GM23338 (cell line): ENCODE results near the gene IMMP2L. TPM values are rescaled to one million over a fixed set of nuclear protein-coding genes. Genes with fewer than 3 reads are reported as not detected.
A peak's percentile ranks its signal among the peaks of the same experiment; 100 is the strongest.

Experiments
- ATAC-seq: fragments of 200-7000 bp; cut with Tn5 transposase; 3 replicates; pipeline ENCODE4 v1.9.1; 2020
- DNase-seq: peaks from one replicate; pipeline ENCODE4 v3.0.0-alpha.2; 2015; ENCODE audit warnings: low spot score
- H2AFZ ChIP-seq: fragments of 200-600 bp; sonication (generic); 2 replicates; pipeline ENCODE4 v1.8.0; 2016; ENCODE audit warnings: antibody characterized with exemption, mild to moderate bottlenecking, moderate library complexity
- H3F3A ChIP-seq: fragments of 200-600 bp; sonication (generic); replicated peaks from 2 replicates; pipeline ENCODE4 v1.8.0; 2017; ENCODE audit warnings: antibody characterized with exemption, mixed run types, low read depth
- H3K27ac ChIP-seq: fragments of 200-600 bp; sonication (generic); 2 replicates; pipeline ENCODE4 v1.6.1; 2016; ENCODE audit warnings: low read depth
- H3K27me3 ChIP-seq: fragments of 200-600 bp; sonication (generic); 2 replicates; pipeline ENCODE4 v1.8.0; 2016; ENCODE audit warnings: mild to moderate bottlenecking, mixed run types, moderate library complexity; ENCODE audit not compliant: insufficient read depth
- H3K36me3 ChIP-seq: fragments of 200-600 bp; sonication (generic); 2 replicates; pipeline ENCODE4 v1.8.0; 2016; ENCODE audit warnings: mild to moderate bottlenecking; ENCODE audit not compliant: insufficient read depth
- H3K4me1 ChIP-seq: fragments of 200-600 bp; sonication (generic); 2 replicates; pipeline ENCODE4 v1.8.0; 2016; ENCODE audit warnings: mild to moderate bottlenecking, moderate library complexity; ENCODE audit not compliant: insufficient read depth
- H3K4me2 ChIP-seq: fragments of 200-600 bp; sonication (generic); 2 replicates; pipeline ENCODE4 v1.7.1; 2017; ENCODE audit warnings: mixed run types
- H3K4me3 ChIP-seq: fragments of 200-600 bp; sonication (generic); 2 replicates; pipeline ENCODE4 v1.6.1; 2016; ENCODE audit warnings: mixed run types
- H3K79me2 ChIP-seq: fragments of 200-600 bp; sonication (generic); replicated peaks from 2 replicates; pipeline ENCODE4 v1.8.0; 2017; ENCODE audit warnings: mild to moderate bottlenecking; ENCODE audit not compliant: insufficient read depth
- H3K9me2 ChIP-seq: fragments of 200-600 bp; sonication (generic); 2 replicates; pipeline ENCODE4 v1.8.0; 2017; ENCODE audit not compliant: insufficient read depth
- H4K20me1 ChIP-seq: fragments of 200-600 bp; sonication (generic); replicated peaks from 2 replicates; pipeline ENCODE4 v1.8.0; 2017; ENCODE audit warnings: mild to moderate bottlenecking; ENCODE audit not compliant: insufficient read depth
- H3K27ac Mint-ChIP-seq: 2 replicates; pipeline ENCODE4 v1.8.0; 2020; ENCODE audit warnings: inconsistent platforms, mild to moderate bottlenecking, moderate library complexity, mixed read lengths
- H3K27me3 Mint-ChIP-seq: 3 replicates; pipeline ENCODE4 v1.8.0; 2022; ENCODE audit warnings: low read depth, mild to moderate bottlenecking, moderate library complexity, mixed read lengths, inconsistent platforms; ENCODE audit not compliant: insufficient read depth, poor library complexity
- H3K36me3 Mint-ChIP-seq: 3 replicates; pipeline ENCODE4 v1.8.0; 2021; ENCODE audit warnings: low read depth, mild to moderate bottlenecking, inconsistent platforms, moderate library complexity, mixed read lengths
- H3K4me1 Mint-ChIP-seq: 3 replicates; pipeline ENCODE4 v1.8.0; 2020; ENCODE audit warnings: mild to moderate bottlenecking, inconsistent platforms, mixed read lengths
- H3K4me3 Mint-ChIP-seq: 3 replicates; pipeline ENCODE4 v1.8.0; 2021; ENCODE audit warnings: moderate library complexity, mild to moderate bottlenecking, inconsistent platforms, mixed read lengths
- H3K9me3 Mint-ChIP-seq: 3 replicates; pipeline ENCODE4 v1.8.0; 2020; ENCODE audit warnings: moderate library complexity, mild to moderate bottlenecking, inconsistent platforms, mixed read lengths
- CREB1 ChIP-seq: fragments of 250-450 bp; sonication (Bioruptor Pico); IDR thresholded peaks from 2 replicates; pipeline ENCODE4 v1.5.0; 2020; ENCODE audit warnings: low read depth, mild to moderate bottlenecking, moderate library complexity
- EZH2phosphoT487 ChIP-seq: fragments of 200-600 bp; sonication (generic); IDR thresholded peaks from one replicate; pipeline ENCODE4 v1.8.1; 2018; ENCODE audit warnings: antibody characterized with exemption; ENCODE audit not compliant: unreplicated experiment
- JUNB ChIP-seq: IDR thresholded peaks from one replicate; pipeline ENCODE4 v1.6.1; 2016; ENCODE audit warnings: antibody characterized with exemption; ENCODE audit not compliant: unreplicated experiment
- NANOG ChIP-seq: IDR thresholded peaks from 2 replicates; pipeline ENCODE4 v1.6.1; 2016; ENCODE audit warnings: antibody characterized with exemption, borderline replicate concordance
- STAT1 ChIP-seq: IDR thresholded peaks from one replicate; pipeline ENCODE4 v1.6.1; 2016; ENCODE audit warnings: antibody characterized with exemption; ENCODE audit not compliant: unreplicated experiment
- ZNF114 ChIP-seq: fragments of 250-450 bp; sonication (Bioruptor Pico); IDR thresholded peaks from 2 replicates; pipeline ENCODE4 v1.5.0; 2020; ENCODE audit warnings: mild to moderate bottlenecking, moderate library complexity
- ZNF331 ChIP-seq: fragments of 250-450 bp; sonication (Bioruptor Pico); IDR thresholded peaks from 2 replicates; pipeline ENCODE4 v1.5.0; 2020; ENCODE audit warnings: low read depth, mild to moderate bottlenecking, moderate library complexity
- polyA plus RNA-seq: library from polyadenylated mRNA; unstranded; fragments of >200 nt; fragmentation: Nextera tagmentation; extraction: Ambion mirVana; gene quantifications from 2 replicates; pipeline ENCODE4 v1.2.1, GENCODE V29; 2016
- total RNA-seq: library from RNA; depleted of rRNA; stranded (reverse); fragments of >200 nt; shearing (Covaris generic); gene quantifications from 2 replicates; pipeline ENCODE4 v1.2.3, GENCODE V29; 2014
- TF ChIP-seq, protein P1 (sequence below): IDR thresholded peaks from 2 replicates; pipeline ENCODE4 v1.6.1; 2016; ENCODE audit warnings: antibody characterized with exemption
- TF ChIP-seq, protein P2 (sequence below): IDR thresholded peaks from one replicate; pipeline ENCODE4 v1.6.1; 2018; ENCODE audit warnings: antibody characterized with exemption; ENCODE audit not compliant: unreplicated experiment
- TF ChIP-seq, protein P3 (sequence below), 2 experiments: fragments of 200-600 bp in 1 of 2; sonication (generic) in 1 of 2; conservative IDR thresholded peaks; 2 replicates each; pipeline versions ENCODE4 v1.5.1 to v1.6.1; 2016 to 2017; ENCODE audit warnings: antibody characterized with exemption in 2 of 2, low read depth in 2 of 2, mild to moderate bottlenecking in 2 of 2, moderate library complexity in 1 of 2

IMMP2L gene
- total and polyA plus RNA-seq, 2 experiments from 2014 or later = 7.3 to 14.0 TPM

DNA sequence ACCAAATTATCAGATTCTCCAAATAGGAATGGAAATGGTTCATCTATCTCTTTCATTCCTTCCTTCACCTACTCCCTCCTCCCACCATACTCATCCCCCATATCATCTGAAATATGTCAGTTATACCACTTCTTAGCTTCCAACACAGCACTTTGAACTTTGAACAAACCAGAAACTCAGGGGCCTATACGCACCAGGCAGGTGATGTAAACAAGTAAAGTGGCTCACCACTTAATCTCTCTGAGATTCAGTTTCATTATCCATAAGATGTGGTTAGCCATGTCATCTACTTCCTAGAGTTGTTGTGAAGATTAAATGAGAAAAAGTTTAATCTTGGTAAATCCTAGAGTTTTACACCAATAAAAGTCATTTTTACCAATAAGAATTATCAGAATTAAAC is 537.3 kb downstream of the IMMP2L start (continued):
- TF ChIP-seq ZNF114 (CRISPR knock-in tag) (no peak), ZNF331 (CRISPR knock-in tag) (no peak), JUNB (no peak)
- TF ChIP-seq, protein P1, sequence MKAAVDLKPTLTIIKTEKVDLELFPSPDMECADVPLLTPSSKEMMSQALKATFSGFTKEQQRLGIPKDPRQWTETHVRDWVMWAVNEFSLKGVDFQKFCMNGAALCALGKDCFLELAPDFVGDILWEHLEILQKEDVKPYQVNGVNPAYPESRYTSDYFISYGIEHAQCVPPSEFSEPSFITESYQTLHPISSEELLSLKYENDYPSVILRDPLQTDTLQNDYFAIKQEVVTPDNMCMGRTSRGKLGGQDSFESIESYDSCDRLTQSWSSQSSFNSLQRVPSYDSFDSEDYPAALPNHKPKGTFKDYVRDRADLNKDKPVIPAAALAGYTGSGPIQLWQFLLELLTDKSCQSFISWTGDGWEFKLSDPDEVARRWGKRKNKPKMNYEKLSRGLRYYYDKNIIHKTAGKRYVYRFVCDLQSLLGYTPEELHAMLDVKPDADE = no peak
- TF ChIP-seq, protein P2, sequence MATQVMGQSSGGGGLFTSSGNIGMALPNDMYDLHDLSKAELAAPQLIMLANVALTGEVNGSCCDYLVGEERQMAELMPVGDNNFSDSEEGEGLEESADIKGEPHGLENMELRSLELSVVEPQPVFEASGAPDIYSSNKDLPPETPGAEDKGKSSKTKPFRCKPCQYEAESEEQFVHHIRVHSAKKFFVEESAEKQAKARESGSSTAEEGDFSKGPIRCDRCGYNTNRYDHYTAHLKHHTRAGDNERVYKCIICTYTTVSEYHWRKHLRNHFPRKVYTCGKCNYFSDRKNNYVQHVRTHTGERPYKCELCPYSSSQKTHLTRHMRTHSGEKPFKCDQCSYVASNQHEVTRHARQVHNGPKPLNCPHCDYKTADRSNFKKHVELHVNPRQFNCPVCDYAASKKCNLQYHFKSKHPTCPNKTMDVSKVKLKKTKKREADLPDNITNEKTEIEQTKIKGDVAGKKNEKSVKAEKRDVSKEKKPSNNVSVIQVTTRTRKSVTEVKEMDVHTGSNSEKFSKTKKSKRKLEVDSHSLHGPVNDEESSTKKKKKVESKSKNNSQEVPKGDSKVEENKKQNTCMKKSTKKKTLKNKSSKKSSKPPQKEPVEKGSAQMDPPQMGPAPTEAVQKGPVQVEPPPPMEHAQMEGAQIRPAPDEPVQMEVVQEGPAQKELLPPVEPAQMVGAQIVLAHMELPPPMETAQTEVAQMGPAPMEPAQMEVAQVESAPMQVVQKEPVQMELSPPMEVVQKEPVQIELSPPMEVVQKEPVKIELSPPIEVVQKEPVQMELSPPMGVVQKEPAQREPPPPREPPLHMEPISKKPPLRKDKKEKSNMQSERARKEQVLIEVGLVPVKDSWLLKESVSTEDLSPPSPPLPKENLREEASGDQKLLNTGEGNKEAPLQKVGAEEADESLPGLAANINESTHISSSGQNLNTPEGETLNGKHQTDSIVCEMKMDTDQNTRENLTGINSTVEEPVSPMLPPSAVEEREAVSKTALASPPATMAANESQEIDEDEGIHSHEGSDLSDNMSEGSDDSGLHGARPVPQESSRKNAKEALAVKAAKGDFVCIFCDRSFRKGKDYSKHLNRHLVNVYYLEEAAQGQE = no peak

DNA sequence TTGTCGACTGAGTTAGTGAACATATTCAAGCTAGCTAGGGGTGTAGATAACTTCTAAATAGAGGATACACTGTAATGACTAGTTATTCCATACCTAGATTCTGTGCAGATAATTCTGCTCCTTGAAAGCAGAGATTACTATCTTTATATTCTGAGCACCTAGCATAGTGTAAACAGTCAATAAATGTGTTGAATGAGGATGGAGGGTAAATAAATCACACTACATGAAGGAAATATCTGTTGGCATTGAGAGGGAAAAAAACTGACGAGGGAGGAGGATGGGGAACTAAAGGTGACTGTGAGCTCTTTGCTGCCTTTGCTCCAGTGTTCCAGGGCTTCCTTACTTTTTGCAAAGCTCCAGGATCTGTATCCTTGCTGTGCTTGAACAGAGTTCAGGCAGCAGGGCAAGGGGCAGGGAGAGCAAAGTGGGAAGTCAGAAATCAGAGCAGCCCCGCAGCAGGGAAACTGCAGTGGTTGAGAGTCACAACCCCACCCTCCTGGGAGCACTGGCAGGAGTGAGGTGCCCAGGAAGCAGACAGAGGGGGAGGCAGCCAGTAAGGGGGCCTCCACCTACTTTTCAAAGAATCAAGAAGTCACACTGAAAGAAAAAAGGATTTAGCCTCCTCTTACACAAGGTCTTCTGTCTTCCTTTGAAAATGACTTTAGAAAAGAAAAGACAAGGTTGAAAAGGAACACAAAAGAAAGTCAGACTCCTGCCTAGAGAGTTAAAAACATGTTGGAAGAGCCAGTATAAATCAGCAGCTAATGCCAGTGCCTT is 543.1 kb downstream of the IMMP2L start:
- no peak for DNase-seq
- H3K4me1 Mint-ChIP-seq = peaks cover 11% of the 10 kb centered on the region
- H3K27ac ChIP-seq = peak overlapping the region; percentile 67
- TF ChIP-seq CREB1 (no peak), NANOG (no peak), ZNF114 (CRISPR knock-in tag) (no peak), EZH2phosphoT487 (no peak), STAT1 (no peak), ZNF331 (CRISPR knock-in tag) (no peak)
- TF ChIP-seq, protein P3, sequence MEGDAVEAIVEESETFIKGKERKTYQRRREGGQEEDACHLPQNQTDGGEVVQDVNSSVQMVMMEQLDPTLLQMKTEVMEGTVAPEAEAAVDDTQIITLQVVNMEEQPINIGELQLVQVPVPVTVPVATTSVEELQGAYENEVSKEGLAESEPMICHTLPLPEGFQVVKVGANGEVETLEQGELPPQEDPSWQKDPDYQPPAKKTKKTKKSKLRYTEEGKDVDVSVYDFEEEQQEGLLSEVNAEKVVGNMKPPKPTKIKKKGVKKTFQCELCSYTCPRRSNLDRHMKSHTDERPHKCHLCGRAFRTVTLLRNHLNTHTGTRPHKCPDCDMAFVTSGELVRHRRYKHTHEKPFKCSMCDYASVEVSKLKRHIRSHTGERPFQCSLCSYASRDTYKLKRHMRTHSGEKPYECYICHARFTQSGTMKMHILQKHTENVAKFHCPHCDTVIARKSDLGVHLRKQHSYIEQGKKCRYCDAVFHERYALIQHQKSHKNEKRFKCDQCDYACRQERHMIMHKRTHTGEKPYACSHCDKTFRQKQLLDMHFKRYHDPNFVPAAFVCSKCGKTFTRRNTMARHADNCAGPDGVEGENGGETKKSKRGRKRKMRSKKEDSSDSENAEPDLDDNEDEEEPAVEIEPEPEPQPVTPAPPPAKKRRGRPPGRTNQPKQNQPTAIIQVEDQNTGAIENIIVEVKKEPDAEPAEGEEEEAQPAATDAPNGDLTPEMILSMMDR (conservative IDR thresholded peaks at IDR 0.05; ENCODE audit: low read depth in 2 of 2) = no peak
- TF ChIP-seq, protein P2 = no peak

More for the DNA sequence above, 543.1 kb downstream of the IMMP2L start:
- peak overlapping the region; percentile 89 for H3K27ac Mint-ChIP-seq
- Histone ChIP-seq H3K4me2 (no peak overlapping the region; the same call in 1 of the 2 replicates), H3K4me1 (peaks cover 11% of the 10 kb centered on the region; the same call in 1 of the 2 replicates), H2AFZ (peak overlapping the region; percentile 81), H3K36me3 (no peaks in the 10 kb centered on the region), H4K20me1 (no peaks in the 10 kb centered on the region), H3K79me2 (no peaks in the 10 kb centered on the region), H3K4me3 (no peak overlapping the region), H3F3A (no peaks in the 10 kb centered on the region), H3K27me3 (no peaks in the 10 kb centered on the region), H3K9me2 (no peaks in the 10 kb centered on the region)
- H3K27me3 Mint-ChIP-seq = peaks cover 2% of the 10 kb centered on the region
- no peak overlapping the region for H3K4me3 Mint-ChIP-seq
- peaks cover 3% of the 10 kb centered on the region; the same call in 1 of the 3 replicates for H3K9me3 Mint-ChIP-seq
- peaks cover 5% of the 10 kb centered on the region; the same call in 1 of the 3 replicates for H3K36me3 Mint-ChIP-seq
- ATAC-seq = peak; percentile 93
